ENCODE measurements around the gene PIK3C2A.
A peak's percentile ranks its signal among the peaks of the same experiment; 100 is the strongest.

PIK3C2A gene

GRCh38 chr11:17163736-17164135, 44.0 kb downstream of the PIK3C2A start:
- Histone ChIP-seq H3K27ac (peak overlapping the region in 2 of 21 experiments; percentile 37 to 58), H3K4me3 (no peak overlapping the region)

- no peak overlapping the region for H3K4me3 ChIP-seq
- peak overlapping the region in 1 of 21 experiments; percentile 56 for H3K27ac ChIP-seq
Observed at GRCh38 chr11:17163291-17163690, 44.5 kb downstream of the PIK3C2A start.

- Histone ChIP-seq H3K27ac (peak overlapping the region in 6 of 21 experiments; percentile 12 to 69 (median 54)), H3K4me3 (no peak overlapping the region)
Observed at GRCh38 chr11:17162376-17162775, 45.4 kb downstream of the PIK3C2A start.

- no peak overlapping the region for H3K4me3 ChIP-seq
- H3K27ac ChIP-seq = peak overlapping the region in 8 of 21 experiments; percentile 18 to 69 (median 54)
Observed at GRCh38 chr11:17161515-17161914, 46.3 kb downstream of the PIK3C2A start.

- Histone ChIP-seq H3K4me3 (no peak overlapping the region), H3K27ac (peak overlapping the region in 3 of 21 experiments; percentile 0 to 19 (median 14))
Observed at GRCh38 chr11:17159441-17159840, 48.3 kb downstream of the PIK3C2A start.
